ENCODE measurements around the gene ZFYVE1.

DNA sequence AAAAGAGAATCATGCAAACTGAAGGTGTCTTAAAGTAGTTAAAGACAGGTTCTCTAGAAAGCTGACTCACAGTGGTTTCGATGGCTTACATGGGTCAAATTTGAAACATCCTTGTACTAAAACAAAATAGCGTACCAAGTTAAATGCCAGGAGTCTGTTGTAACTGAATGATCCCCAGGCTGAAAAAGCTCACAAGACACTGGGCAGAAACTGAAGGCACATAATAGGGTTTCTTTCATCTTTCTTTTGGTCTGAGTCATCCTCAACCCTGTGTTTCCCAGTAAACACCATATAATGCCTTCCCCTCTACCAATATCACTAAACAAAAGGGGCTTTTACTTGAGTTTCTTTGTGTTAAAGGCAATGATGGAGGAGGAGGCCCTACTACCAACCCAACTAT, 12.8 kb downstream of the ZFYVE1 start:
- TF ChIP-seq, protein P1, sequence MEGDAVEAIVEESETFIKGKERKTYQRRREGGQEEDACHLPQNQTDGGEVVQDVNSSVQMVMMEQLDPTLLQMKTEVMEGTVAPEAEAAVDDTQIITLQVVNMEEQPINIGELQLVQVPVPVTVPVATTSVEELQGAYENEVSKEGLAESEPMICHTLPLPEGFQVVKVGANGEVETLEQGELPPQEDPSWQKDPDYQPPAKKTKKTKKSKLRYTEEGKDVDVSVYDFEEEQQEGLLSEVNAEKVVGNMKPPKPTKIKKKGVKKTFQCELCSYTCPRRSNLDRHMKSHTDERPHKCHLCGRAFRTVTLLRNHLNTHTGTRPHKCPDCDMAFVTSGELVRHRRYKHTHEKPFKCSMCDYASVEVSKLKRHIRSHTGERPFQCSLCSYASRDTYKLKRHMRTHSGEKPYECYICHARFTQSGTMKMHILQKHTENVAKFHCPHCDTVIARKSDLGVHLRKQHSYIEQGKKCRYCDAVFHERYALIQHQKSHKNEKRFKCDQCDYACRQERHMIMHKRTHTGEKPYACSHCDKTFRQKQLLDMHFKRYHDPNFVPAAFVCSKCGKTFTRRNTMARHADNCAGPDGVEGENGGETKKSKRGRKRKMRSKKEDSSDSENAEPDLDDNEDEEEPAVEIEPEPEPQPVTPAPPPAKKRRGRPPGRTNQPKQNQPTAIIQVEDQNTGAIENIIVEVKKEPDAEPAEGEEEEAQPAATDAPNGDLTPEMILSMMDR (IDR thresholded peaks at IDR 0.05; ENCODE audit: poor library complexity), result no peak
- TF ChIP-seq EZH2 (IDR thresholded peaks at IDR 0.05; ENCODE audit: borderline replicate concordance), result no peak
